GM12801 (cell line): ENCODE measurements around the gene KCNN4.

Experiments used
- CTCF ChIP-seq: IDR thresholded peaks from one replicate; pipeline ENCODE4 v1.5.1; 2011; ENCODE audit warnings: control low read depth; ENCODE audit not compliant: insufficient read length; ENCODE audit errors: extremely low read depth

KCNN4 gene

GRCh38 chr19:43789029-43789428 is 8.3 kb upstream of the KCNN4 start:
- TF ChIP-seq CTCF = no peak

- no peak for TF ChIP-seq CTCF
Measured at GRCh38 chr19:43786665-43787064, 5.9 kb upstream of the KCNN4 start.

- TF ChIP-seq CTCF = peak; percentile 99
Measured at GRCh38 chr19:43784981-43785808, 4.4 kb upstream of the KCNN4 start.

- no peak for TF ChIP-seq CTCF
Measured at GRCh38 chr19:43784241-43784980, 3.6 kb upstream of the KCNN4 start.

- no peak for TF ChIP-seq CTCF
Measured at GRCh38 chr19:43783636-43784035, 2.9 kb upstream of the KCNN4 start.

- no peak for TF ChIP-seq CTCF
Measured at GRCh38 chr19:43782689-43783231, 2.0 kb upstream of the KCNN4 start.

GRCh38 chr19:43782311-43782660 is 1.5 kb upstream of the KCNN4 start:
- TF ChIP-seq CTCF = no peak
